Endodermal cell (in vitro differentiated cells): ENCODE measurements around the gene MPI. TPM values are rescaled to one million over a fixed set of nuclear protein-coding genes. Genes with fewer than 3 reads are reported as not detected.

ENCODE experiments used
- DNase-seq: peaks from one replicate; pipeline ENCODE4 v3.0.0-alpha.2; 2017
- H3K27ac ChIP-seq: 2 replicates; pipeline ENCODE4 v1.5.1; 2013; ENCODE audit warnings: mild to moderate bottlenecking, low read depth, low read length, moderate library complexity
- H3K27me3 ChIP-seq: 2 replicates; pipeline ENCODE4 v1.6.1; 2013; ENCODE audit warnings: mild to moderate bottlenecking, low read length, moderate library complexity; ENCODE audit not compliant: insufficient read depth, control insufficient read depth, poor library complexity, severe bottlenecking
- H3K36me3 ChIP-seq: 2 replicates; pipeline ENCODE4 v1.7.0; 2013; ENCODE audit warnings: mild to moderate bottlenecking, low read length, moderate library complexity; ENCODE audit not compliant: control insufficient read depth, insufficient read depth
- H3K4me1 ChIP-seq: one replicate; pipeline ENCODE4 v1.7.0; 2013; ENCODE audit warnings: low read length; ENCODE audit not compliant: control insufficient read depth, insufficient read depth
- H3K4me3 ChIP-seq: 2 replicates; pipeline ENCODE4 v1.5.1; 2013; ENCODE audit warnings: mild to moderate bottlenecking, low read length, moderate library complexity
- H3K9ac ChIP-seq: 2 replicates; pipeline ENCODE4 v1.6.1; 2013; ENCODE audit warnings: mild to moderate bottlenecking, low read length, moderate library complexity; ENCODE audit not compliant: poor library complexity, severe bottlenecking; ENCODE audit errors: extremely low read depth
- H3K9me3 ChIP-seq: 2 replicates; pipeline ENCODE4 v1.6.1; 2013; ENCODE audit warnings: mild to moderate bottlenecking, low read length, moderate library complexity; ENCODE audit not compliant: control insufficient read depth
- H3K27ac Mint-ChIP-seq: 2 replicates; pipeline ENCODE4 v1.8.0; 2020; ENCODE audit warnings: mixed read lengths
- H3K27me3 Mint-ChIP-seq: 2 replicates; pipeline ENCODE4 v1.8.0; 2021; ENCODE audit warnings: mild to moderate bottlenecking, mixed read lengths; ENCODE audit not compliant: insufficient read depth
- H3K36me3 Mint-ChIP-seq: 2 replicates; pipeline ENCODE4 v1.8.0; 2020; ENCODE audit warnings: low read depth, mixed read lengths
- H3K4me1 Mint-ChIP-seq: 2 replicates; pipeline ENCODE4 v1.8.0; 2020; ENCODE audit warnings: mixed read lengths
- H3K4me3 Mint-ChIP-seq: 2 replicates; pipeline ENCODE4 v1.8.0; 2020; ENCODE audit warnings: mild to moderate bottlenecking, moderate library complexity, mixed read lengths
- H3K9me3 Mint-ChIP-seq: 2 replicates; pipeline ENCODE4 v1.8.0; 2020; ENCODE audit warnings: mild to moderate bottlenecking, mixed read lengths
- WGBS, 2 experiments: methylation state at CpG; one replicate each; pipeline versions ENCODE4 v1.1.5 to v1.1.7; 2013; ENCODE audit warnings: missing lambda C conversion rate in 2 of 2, mixed read lengths in 1 of 2; ENCODE audit not compliant: insufficient coverage in 1 of 2, insufficient read length in 1 of 2; 5-methylcytosine and 5-hydroxymethylcytosine counted together
- total RNA-seq, 2 donors: library from RNA; stranded (reverse); fragmentation: NEBNext Ultra II Directional in 1 of 2; extraction: Animal tissue kit (Norgen Biotek cat#: 25700) in 1 of 2; gene quantifications; 2 replicates in 1 of 2; 3 replicates in 1 of 2; pipeline ENCODE4 v1.2.1, GENCODE V29; 2021
- TF ChIP-seq, protein P1 (sequence below): fragments of 200-600 bp; sonication (generic); conservative IDR thresholded peaks from 2 replicates; pipeline ENCODE4 v1.5.0; 2021; ENCODE audit warnings: antibody characterized with exemption, mild to moderate bottlenecking

MPI gene
- total RNA-seq, 2 donors from 2014 or later, result 50.3 to 59.2 TPM

DNA sequence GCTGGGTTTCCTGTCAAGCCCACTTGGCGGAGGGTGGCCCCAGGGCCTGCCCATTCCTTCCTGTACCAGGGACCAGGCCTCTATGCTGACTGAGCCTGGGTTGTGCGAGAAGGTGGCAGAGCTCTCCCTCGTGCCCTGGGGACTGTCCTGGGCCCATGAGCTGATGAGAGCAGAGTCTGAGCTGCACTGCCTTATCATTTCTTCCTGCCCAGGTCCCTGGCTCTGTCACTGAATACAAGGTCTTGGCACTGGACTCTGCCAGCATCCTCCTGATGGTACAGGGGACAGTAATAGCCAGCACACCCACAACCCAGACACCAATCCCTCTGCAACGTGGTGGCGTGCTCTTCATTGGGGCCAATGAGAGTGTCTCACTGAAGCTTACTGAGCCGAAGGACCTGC, 7.5 kb downstream of the MPI start:
- Mint-ChIP-seq H3K9me3 (no peaks in the 10 kb centered on the region), H3K36me3 (peaks cover 53% of the 10 kb centered on the region), H3K27me3 (no peaks in the 10 kb centered on the region), H3K4me1 (no peaks in the 10 kb centered on the region), H3K27ac (peak overlapping the region; percentile 55), H3K4me3 (no peak overlapping the region)
- H3K9me3 ChIP-seq, result no peaks in the 10 kb centered on the region
- H3K27ac ChIP-seq, result peak overlapping the region; percentile 44
- H3K4me3 ChIP-seq, result no peak overlapping the region
- H3K27me3 ChIP-seq, result no peaks in the 10 kb centered on the region
- H3K9ac ChIP-seq, result no peak overlapping the region
- H3K4me1 ChIP-seq, result no peaks in the 10 kb centered on the region
- DNase-seq, result no peak
- TF ChIP-seq, protein P1, sequence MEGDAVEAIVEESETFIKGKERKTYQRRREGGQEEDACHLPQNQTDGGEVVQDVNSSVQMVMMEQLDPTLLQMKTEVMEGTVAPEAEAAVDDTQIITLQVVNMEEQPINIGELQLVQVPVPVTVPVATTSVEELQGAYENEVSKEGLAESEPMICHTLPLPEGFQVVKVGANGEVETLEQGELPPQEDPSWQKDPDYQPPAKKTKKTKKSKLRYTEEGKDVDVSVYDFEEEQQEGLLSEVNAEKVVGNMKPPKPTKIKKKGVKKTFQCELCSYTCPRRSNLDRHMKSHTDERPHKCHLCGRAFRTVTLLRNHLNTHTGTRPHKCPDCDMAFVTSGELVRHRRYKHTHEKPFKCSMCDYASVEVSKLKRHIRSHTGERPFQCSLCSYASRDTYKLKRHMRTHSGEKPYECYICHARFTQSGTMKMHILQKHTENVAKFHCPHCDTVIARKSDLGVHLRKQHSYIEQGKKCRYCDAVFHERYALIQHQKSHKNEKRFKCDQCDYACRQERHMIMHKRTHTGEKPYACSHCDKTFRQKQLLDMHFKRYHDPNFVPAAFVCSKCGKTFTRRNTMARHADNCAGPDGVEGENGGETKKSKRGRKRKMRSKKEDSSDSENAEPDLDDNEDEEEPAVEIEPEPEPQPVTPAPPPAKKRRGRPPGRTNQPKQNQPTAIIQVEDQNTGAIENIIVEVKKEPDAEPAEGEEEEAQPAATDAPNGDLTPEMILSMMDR, result no peak
- peaks cover 68% of the 10 kb centered on the region for H3K36me3 ChIP-seq
- WGBS, 2 experiments, result 83 to 93% methylated on average over 3 to 6 of the region's 6 CpGs

DNA sequence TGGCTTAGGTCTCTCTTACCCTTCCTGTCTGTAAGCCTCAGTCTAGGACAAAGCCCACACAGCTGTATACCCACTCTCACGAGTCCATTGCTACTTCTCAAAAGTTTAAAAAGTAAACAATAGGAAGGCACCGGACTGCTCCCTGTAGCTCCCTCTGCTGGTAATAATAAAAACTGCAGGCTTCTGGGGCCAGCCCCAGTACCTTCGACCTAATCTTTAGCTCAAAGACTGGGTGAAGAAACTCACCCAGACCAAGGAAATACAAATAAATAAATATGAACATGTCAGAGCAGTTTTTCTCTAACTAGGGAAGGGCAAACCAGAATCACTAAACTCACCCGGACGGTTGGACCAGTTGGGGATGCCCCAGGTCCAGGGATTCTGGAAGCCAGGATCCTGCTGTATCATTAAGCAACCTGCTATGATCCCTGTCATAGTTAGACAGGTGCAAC, 11.8 kb downstream of the MPI start:
- H3K27me3 Mint-ChIP-seq, result no peaks in the 10 kb centered on the region
- Histone ChIP-seq H3K9ac (no peak overlapping the region), H3K9me3 (no peaks in the 10 kb centered on the region), H3K4me1 (peaks cover 4% of the 10 kb centered on the region), H3K4me3 (no peak overlapping the region), H3K27me3 (no peaks in the 10 kb centered on the region), H3K36me3 (peaks cover 75% of the 10 kb centered on the region), H3K27ac (no peak overlapping the region)
- H3K4me1 Mint-ChIP-seq, result peaks cover 11% of the 10 kb centered on the region
- TF ChIP-seq, protein P1, result peak; percentile 98
- H3K27ac Mint-ChIP-seq, result no peak overlapping the region
- peak; percentile 82 for DNase-seq
- H3K9me3 Mint-ChIP-seq, result no peaks in the 10 kb centered on the region
- H3K36me3 Mint-ChIP-seq, result peaks cover 62% of the 10 kb centered on the region
- no peak overlapping the region for H3K4me3 Mint-ChIP-seq
- 55 to 58% methylated on average over 3 to 5 of the region's 5 CpGs for WGBS, 2 experiments

DNA sequence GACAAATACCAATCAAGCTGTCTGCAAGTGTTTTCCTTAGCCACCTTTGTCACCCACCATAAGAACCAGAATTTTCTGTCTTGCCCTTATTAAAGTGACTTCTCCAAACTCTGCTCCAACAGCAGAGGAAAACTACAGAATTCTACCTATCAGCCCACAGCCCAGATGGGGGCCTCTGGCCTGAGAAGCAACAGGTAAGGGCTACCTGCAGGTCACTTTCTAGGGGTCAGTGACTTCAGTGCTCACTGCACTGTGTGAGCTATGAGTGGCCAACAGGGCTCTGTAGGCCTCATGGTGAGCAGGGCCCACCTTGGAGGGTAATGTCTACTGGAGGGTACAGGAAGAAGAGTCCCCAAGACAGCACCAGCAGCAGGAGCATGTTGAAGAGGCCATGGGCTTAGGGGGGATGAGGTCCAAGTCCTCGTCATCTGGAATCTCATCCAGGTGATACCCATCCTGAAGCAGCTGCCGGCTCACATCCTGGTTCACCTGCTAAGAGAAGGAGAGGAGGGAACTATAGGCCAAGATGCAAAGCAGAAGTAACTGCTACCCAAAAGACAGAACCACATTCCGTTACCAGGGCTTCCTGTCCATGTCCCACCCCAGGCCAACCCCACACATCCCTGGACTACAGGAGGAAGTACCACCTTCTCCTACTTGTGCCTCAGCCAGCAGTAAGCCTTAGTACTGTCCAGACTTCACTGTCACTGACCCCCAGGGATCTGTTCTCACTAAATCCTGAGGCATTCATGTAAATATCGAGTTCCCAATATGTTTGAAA, 12.6 kb downstream of the MPI start:
- Mint-ChIP-seq H3K4me3 (no peak overlapping the region), H3K9me3 (no peaks in the 10 kb centered on the region), H3K36me3 (peaks cover 62% of the 10 kb centered on the region), H3K27ac (no peak overlapping the region), H3K4me1 (peaks cover 14% of the 10 kb centered on the region), H3K27me3 (no peaks in the 10 kb centered on the region)
- Histone ChIP-seq H3K4me1 (peaks cover 10% of the 10 kb centered on the region), H3K27me3 (no peaks in the 10 kb centered on the region), H3K9me3 (no peaks in the 10 kb centered on the region), H3K36me3 (peaks cover 70% of the 10 kb centered on the region), H3K27ac (no peak overlapping the region), H3K9ac (no peak overlapping the region), H3K4me3 (no peak overlapping the region)
- TF ChIP-seq, protein P1, result no peak
- WGBS, 2 experiments, result 98 to 100% methylated on average over 4 of the region's 4 CpGs
- DNase-seq, result no peak
